PC-9 (cell line): ENCODE results near the gene PGD. TPM values are rescaled to one million over a fixed set of nuclear protein-coding genes. Genes with fewer than 3 reads are reported as not detected.
"Not testable (repeated sequence)": the region's sequence is repeated elsewhere in the genome, so short reads cannot be mapped to it uniquely, and the experiment has no call there.

ENCODE experiments used
- BruUV-seq: library from RNA; stranded (reverse); fragments of 400-500 nt; replicated peaks from 2 replicates; lab custom pipeline; 2021; lab: Mats Ljungman, UMichigan
- CTCF ChIA-PET: fragments of 300-600 bp; sonication (Branson Sonifier 250); formaldehyde crosslinking; loops from one replicate; lab custom pipeline; 2022; ENCODE audit warnings: antibody characterized with exemption; lab: Charles Lee
- POLR2A ChIA-PET: fragments of 300-600 bp; sonication (Branson Sonifier 250); formaldehyde crosslinking; loops from one replicate; lab custom pipeline; 2022; ENCODE audit warnings: antibody characterized with exemption; ENCODE audit not compliant: unreplicated experiment; lab: Charles Lee
- DNase-seq, 2 experiments: peaks; one replicate each; pipeline versions ENCODE4 v3.0.0 to v3.0.0-alpha.2; 2015 to 2022; ENCODE audit warnings: mixed read lengths in 1 of 2
- H2AFZ ChIP-seq: fragments of 200-600 bp; sonication (generic); 2 replicates; pipeline ENCODE4 v1.8.1; 2017; ENCODE audit warnings: antibody characterized with exemption
- H3F3A ChIP-seq: fragments of 200-600 bp; sonication (generic); 2 replicates; pipeline ENCODE4 v1.8.1; 2017; ENCODE audit warnings: antibody characterized with exemption, mild to moderate bottlenecking, low read depth; ENCODE audit not compliant: insufficient read depth
- H3K27ac ChIP-seq: fragments of 200-600 bp; sonication (generic); 2 replicates; pipeline ENCODE4 v1.6.1; 2016; ENCODE audit warnings: mixed run types
- H3K27me3 ChIP-seq: fragments of 200-600 bp; sonication (generic); 2 replicates; pipeline ENCODE4 v1.6.1; 2016; ENCODE audit warnings: low read depth, mixed run types; ENCODE audit not compliant: insufficient read depth
- H3K36me3 ChIP-seq: fragments of 200-600 bp; sonication (generic); 2 replicates; pipeline ENCODE4 v1.6.1; 2016; ENCODE audit warnings: low read depth, mixed run types
- H3K4me1 ChIP-seq: fragments of 200-600 bp; sonication (generic); replicated peaks from 2 replicates; pipeline ENCODE4 v1.6.1; 2016; ENCODE audit warnings: mixed run types; ENCODE audit not compliant: insufficient read depth
- H3K4me2 ChIP-seq: fragments of 200-600 bp; sonication (generic); 2 replicates; pipeline ENCODE4 v1.6.1; 2017; ENCODE audit warnings: mixed run types
- H3K4me3 ChIP-seq: fragments of 200-600 bp; sonication (generic); 2 replicates; pipeline ENCODE4 v1.6.1; 2016; ENCODE audit warnings: mixed run types
- H3K79me2 ChIP-seq: fragments of 200-600 bp; sonication (generic); 2 replicates; pipeline ENCODE4 v1.6.1; 2017; ENCODE audit warnings: low read depth, mixed run types
- H3K9me2 ChIP-seq: fragments of 200-600 bp; sonication (generic); 2 replicates; pipeline ENCODE4 v1.8.1; 2017; ENCODE audit warnings: mild to moderate bottlenecking; ENCODE audit not compliant: insufficient read depth
- H3K9me3 ChIP-seq: fragments of 200-600 bp; sonication (generic); 2 replicates; pipeline ENCODE4 v1.8.1; 2016; ENCODE audit warnings: low read depth; ENCODE audit not compliant: insufficient read depth
- H4K20me1 ChIP-seq: fragments of 200-600 bp; sonication (generic); 2 replicates; pipeline ENCODE4 v1.8.1; 2017; ENCODE audit not compliant: insufficient read depth
- CTCF ChIP-seq: fragments of 200-600 bp; sonication (generic); conservative IDR thresholded peaks from 2 replicates; pipeline ENCODE4 v1.6.1; 2017; ENCODE audit warnings: mixed run types, antibody characterized with exemption, mild to moderate bottlenecking, moderate library complexity
- EZH2 ChIP-seq: fragments of 200-600 bp; sonication (generic); IDR thresholded peaks from 2 replicates; pipeline ENCODE4 v1.8.0; 2017; ENCODE audit warnings: antibody characterized with exemption, low read depth
- intact Hi-C: fragments of 100-400 bp; cut with micrococcal nuclease; formaldehyde crosslinking; loops from one replicate; pipeline ENCODE4 v1.10.0; 2022; ENCODE audit not compliant: unreplicated experiment
- total RNA-seq: library from RNA; stranded (reverse); gene quantifications from 2 replicates; pipeline ENCODE4 v1.2.3, GENCODE V29; 2021

PGD gene
- total RNA-seq, 1 experiment from 2014 or later: 526 TPM

GRCh38 chr1:10424651-10425050 lies 25.8 kb downstream of the PGD start:
- Histone ChIP-seq H3K36me3 (no peaks in the 10 kb centered on the region), H3K4me1 (peaks cover 3% of the 10 kb centered on the region), H3K27me3 (no peaks in the 10 kb centered on the region), H4K20me1 (no peaks in the 10 kb centered on the region), H3K4me3 (no peak overlapping the region), H3K9me3 (no peaks in the 10 kb centered on the region), H2AFZ (no peak overlapping the region), H3F3A (peaks cover 8% of the 10 kb centered on the region; the same call in 1 of the 2 replicates), H3K27ac (no peak overlapping the region), H3K4me2 (no peak overlapping the region), H3K9me2 (no peaks in the 10 kb centered on the region), H3K79me2 (no peaks in the 10 kb centered on the region)
- no peak for TF ChIP-seq EZH2
- TF ChIP-seq CTCF: no peak
- POLR2A ChIA-PET: interaction anchor here (0.6 kb wide), 1 partner anchor 63 kb away, joined by 30 read pairs; no protein-coding TSS in a partner anchor
- BruUV-seq: no TSS peak
- CTCF ChIA-PET: no interaction called here
- DNase-seq: no peak
- intact Hi-C loops: loop anchor here (5.0 kb wide), 2 partner anchors 482 to 807 kb away; partner anchors contain the start of genes LZIC and NMNAT1

- H3K4me3 ChIP-seq, H3K9me3 ChIP-seq, DNase-seq, H2AFZ ChIP-seq, BruUV-seq, H3K9me2 ChIP-seq, H3F3A ChIP-seq, CTCF ChIA-PET, H3K27me3 ChIP-seq, H3K4me2 ChIP-seq, H3K4me1 ChIP-seq, H3K79me2 ChIP-seq, H4K20me1 ChIP-seq, H3K36me3 ChIP-seq, H3K27ac ChIP-seq: not testable (repeated sequence)
- POLR2A ChIA-PET: interaction anchor here (0.7 kb wide), 2 partner anchors 27 to 92 kb away, joined by 3 to 8 read pairs; partner anchors contain the start of gene PGD
- intact Hi-C loops: loop anchor here (5.0 kb wide), 2 partner anchors 484 to 809 kb away; partner anchors contain the start of genes LZIC and NMNAT1
These were observed 27.1 kb downstream of the PGD start for GRCh38 chr1:10425826-10426534.

DNA sequence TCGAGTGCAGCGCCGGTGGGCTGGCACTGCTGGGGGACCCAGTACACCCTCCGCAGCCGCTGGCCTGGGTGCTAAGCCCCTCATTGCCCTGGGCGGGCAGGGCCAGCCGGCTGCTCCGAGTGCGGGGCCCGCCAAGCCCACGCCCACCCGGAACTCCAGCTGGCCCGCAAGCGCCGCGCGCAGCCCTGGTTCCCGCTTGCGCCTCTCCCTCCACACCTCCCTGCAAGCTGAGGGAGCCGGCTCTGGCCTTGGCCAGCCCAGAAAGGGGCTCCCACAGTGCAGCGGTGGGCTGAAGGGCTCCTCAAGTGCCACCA lies 27.6 kb downstream of the PGD start:
- CTCF ChIA-PET: not testable (repeated sequence)

DNA sequence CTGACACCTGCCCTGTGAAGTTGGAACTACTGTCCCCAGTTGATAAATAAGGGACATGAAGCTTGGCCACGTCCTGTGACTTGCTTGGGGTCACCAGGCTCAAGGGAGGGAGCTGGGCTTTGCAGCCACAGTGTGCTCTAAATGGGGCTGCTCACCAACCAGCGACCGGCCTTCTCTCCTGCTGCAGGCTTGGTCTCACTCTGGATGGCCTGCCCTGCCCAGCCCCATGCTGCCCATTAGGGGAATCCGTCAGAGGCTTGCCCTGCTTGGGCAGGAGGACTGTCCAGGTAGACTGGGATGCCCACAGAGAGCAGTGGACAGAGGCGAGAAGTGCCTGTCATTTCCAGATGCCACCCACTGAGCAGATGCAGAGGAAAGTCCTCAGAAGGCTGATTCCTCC lies 30.1 kb downstream of the PGD start:
- no TSS peak for BruUV-seq

More for the DNA sequence above, 27.6 kb downstream of the PGD start:
- H3F3A ChIP-seq, H3K4me2 ChIP-seq, H3K9me2 ChIP-seq, H3K4me3 ChIP-seq, BruUV-seq, POLR2A ChIA-PET, DNase-seq, H3K36me3 ChIP-seq, H3K79me2 ChIP-seq, H3K4me1 ChIP-seq, H3K27me3 ChIP-seq, H4K20me1 ChIP-seq, H2AFZ ChIP-seq, H3K27ac ChIP-seq, H3K9me3 ChIP-seq: not testable (repeated sequence)
- intact Hi-C loops: loop anchor here (5.0 kb wide), 2 partner anchors 484 to 809 kb away; partner anchors contain the start of genes LZIC and NMNAT1

More for the DNA sequence above, 30.1 kb downstream of the PGD start:
- POLR2A ChIA-PET: no interaction called here
- no peaks in the 10 kb centered on the region for H3K9me2 ChIP-seq
- no peaks in the 10 kb centered on the region; the same call in 1 of the 2 replicates for H3F3A ChIP-seq
- no peaks in the 10 kb centered on the region for H3K27me3 ChIP-seq
- peaks cover 10% of the 10 kb centered on the region for H3K4me1 ChIP-seq
- no peak overlapping the region for H3K27ac ChIP-seq
- H3K4me2 ChIP-seq: no peak overlapping the region
- H3K9me3 ChIP-seq: no peaks in the 10 kb centered on the region
- intact Hi-C loops: loop anchor here (1.0 to 5.0 kb wide), 5 partner anchors 52 to 812 kb away; partner anchors contain the start of genes KIF1B, LZIC and NMNAT1
- no peaks in the 10 kb centered on the region for H3K36me3 ChIP-seq
- CTCF ChIA-PET: interaction anchor here (1.0 to 3.3 kb wide), 3 partner anchors 51 to 65 kb away, joined by 3 to 19 read pairs (median 3); no protein-coding TSS in a partner anchor
- DNase-seq: no peak
- TF ChIP-seq EZH2 (no peak), CTCF (no peak)
- H3K4me3 ChIP-seq: no peak overlapping the region
- peaks cover 13% of the 10 kb centered on the region for H3K79me2 ChIP-seq
- H2AFZ ChIP-seq: no peak overlapping the region
- no peaks in the 10 kb centered on the region for H4K20me1 ChIP-seq
